Naive thymus-derived CD4-positive, alpha-beta T cell (primary cell): ENCODE measurements around the gene SRD5A2. TPM values are rescaled to one million over a fixed set of nuclear protein-coding genes. Genes with fewer than 3 reads are reported as not detected.

Source experiments
- ATAC-seq: fragments of 150-1000 bp; cut with Tn5 transposase; 2 replicates; pipeline ENCODE4 v1.10.0; 2021; ENCODE audit warnings: mild to moderate bottlenecking, moderate library complexity
- CTCF ChIA-PET: fragments of 350-600 bp; sonication (Branson Sonifier 250); formaldehyde crosslinking; loops from one replicate; lab custom pipeline; 2021; ENCODE audit warnings: antibody characterized with exemption; lab: Charles Lee
- POLR2A ChIA-PET: fragments of 350-600 bp; sonication (Branson Sonifier 250); formaldehyde crosslinking; loops from one replicate; lab custom pipeline; 2021; ENCODE audit warnings: antibody characterized with exemption, inconsistent platforms; lab: Charles Lee
- DNase-seq, 9 donors: peaks; one replicate each; pipeline versions ENCODE4 v3.0.0 to v3.0.0-alpha.2; 2020 to 2022; ENCODE audit warnings: mixed read lengths in 1 of 9
- H3K27ac ChIP-seq: one replicate; pipeline ENCODE4 v1.7.0; 2013; ENCODE audit warnings: mild to moderate bottlenecking, low read depth, low read length, moderate library complexity
- H3K27me3 ChIP-seq, 2 donors: one replicate each; pipeline ENCODE4 v1.7.0; 2013; ENCODE audit warnings: low read length in 2 of 2, mild to moderate bottlenecking in 2 of 2, moderate library complexity in 2 of 2; ENCODE audit not compliant: control insufficient read depth in 2 of 2, insufficient read depth in 2 of 2
- H3K36me3 ChIP-seq, 3 experiments: 1 replicate in 2 of 3; 2 replicates in 1 of 3; pipeline ENCODE4 v1.7.0; 2013; ENCODE audit warnings: low read length in 3 of 3, mild to moderate bottlenecking in 3 of 3, moderate library complexity in 1 of 3; ENCODE audit not compliant: insufficient read depth in 3 of 3, control insufficient read depth in 2 of 3
- H3K4me1 ChIP-seq, 2 donors: one replicate each; pipeline ENCODE4 v1.7.0; 2013; ENCODE audit warnings: low read length in 2 of 2, mild to moderate bottlenecking in 2 of 2, moderate library complexity in 1 of 2; ENCODE audit not compliant: control insufficient read depth in 2 of 2, insufficient read depth in 2 of 2
- H3K4me3 ChIP-seq: 2 replicates; pipeline ENCODE4 v1.7.0; 2013; ENCODE audit warnings: mild to moderate bottlenecking, low read length
- H3K9me3 ChIP-seq, 3 experiments: 1 replicate in 2 of 3; 2 replicates in 1 of 3; pipeline ENCODE4 v1.7.0; 2013; ENCODE audit warnings: low read length in 3 of 3; ENCODE audit not compliant: control insufficient read depth in 2 of 3
- H3K27ac Mint-ChIP-seq, 9 donors: one replicate each; pipeline ENCODE4 v1.8.0; 2020 to 2022; ENCODE audit warnings: mixed read lengths in 9 of 9, mild to moderate bottlenecking in 8 of 9, moderate library complexity in 5 of 9, inconsistent platforms in 2 of 9
- H3K27me3 Mint-ChIP-seq, 5 donors: one replicate each; pipeline ENCODE4 v1.8.0; 2021 to 2022; ENCODE audit warnings: mixed read lengths in 5 of 5, mild to moderate bottlenecking in 1 of 5
- H3K36me3 Mint-ChIP-seq, 5 donors: one replicate each; pipeline ENCODE4 v1.8.0; 2020 to 2022; ENCODE audit warnings: mixed read lengths in 5 of 5, mild to moderate bottlenecking in 3 of 5, inconsistent platforms in 1 of 5
- H3K4me1 Mint-ChIP-seq, 7 donors: one replicate each; pipeline ENCODE4 v1.8.0; 2020 to 2022; ENCODE audit warnings: mixed read lengths in 7 of 7, mild to moderate bottlenecking in 3 of 7, inconsistent platforms in 1 of 7
- H3K4me3 Mint-ChIP-seq, 10 donors: one replicate each; pipeline ENCODE4 v1.8.0; 2020 to 2022; ENCODE audit warnings: mild to moderate bottlenecking in 10 of 10, mixed read lengths in 10 of 10, moderate library complexity in 6 of 10, inconsistent platforms in 2 of 10
- H3K9me3 Mint-ChIP-seq, 11 donors: one replicate each; pipeline ENCODE4 v1.8.0; 2020 to 2022; ENCODE audit warnings: mixed read lengths in 11 of 11, mild to moderate bottlenecking in 4 of 11, inconsistent platforms in 1 of 11, moderate library complexity in 1 of 11
- intact Hi-C, 2 donors: fragments of 100-400 bp; cut with micrococcal nuclease; formaldehyde crosslinking; loops; one replicate each; pipeline ENCODE4 v1.15.1; 2023
- polyA plus RNA-seq, 2 donors: library from polyadenylated mRNA; unstranded; fragments of 300-500 nt; fragmentation: Illumina TruSeq; gene quantifications; one replicate each; pipeline ENCODE4 v1.2.3, GENCODE V29; 2021
- total RNA-seq, 6 experiments: library from RNA in 5 of 6; stranded (reverse) in 5 of 6; gene quantifications; 1 replicate in 5 of 6; 2 replicates in 1 of 6; pipeline ENCODE4 v1.2.3 and lab custom pipeline; 2021 to 2026

Gene SRD5A2
- total and polyA plus RNA-seq, 7 experiments from 2014 or later = not detected

DNA sequence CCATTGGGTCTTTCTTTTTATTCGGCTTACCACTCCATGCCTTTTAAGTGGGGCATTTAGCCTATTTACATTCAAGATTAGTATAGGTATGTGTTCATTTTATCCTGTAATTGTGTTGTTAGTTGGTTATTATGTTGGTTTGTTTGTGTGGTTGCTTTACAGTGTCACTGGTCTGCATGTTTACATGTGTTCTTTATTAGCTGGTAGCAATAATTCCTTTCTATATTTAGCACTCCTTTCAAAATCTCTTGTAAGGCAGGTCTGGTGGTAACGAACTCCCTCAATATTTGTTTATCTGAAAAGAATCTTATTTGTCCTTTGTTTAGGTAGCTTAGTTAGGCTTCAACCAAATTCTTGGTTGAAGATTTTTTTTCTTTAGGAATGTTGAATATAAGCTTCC is 97.5 kb downstream of the SRD5A2 start:
- intact Hi-C loops = no loop called here
- no peak overlapping the region for H3K4me3 ChIP-seq
- H3K4me1 ChIP-seq = no peaks in the 10 kb centered on the region
- H3K27me3 ChIP-seq = no peaks in the 10 kb centered on the region
- no peaks in the 10 kb centered on the region for H3K9me3 ChIP-seq
- no peak overlapping the region for H3K27ac ChIP-seq
- ChIA-PET POLR2A (no interaction called here), CTCF (no interaction called here)
- H3K4me3 Mint-ChIP-seq = no peak overlapping the region
- peaks cover 13 to 32% (median 26%) of the 10 kb centered on the region in 5 donors for H3K27me3 Mint-ChIP-seq
- no peaks in the 10 kb centered on the region for H3K36me3 ChIP-seq
- H3K9me3 Mint-ChIP-seq = peaks cover 0 to 2% (median 0%) of the 10 kb centered on the region in 11 donors
- H3K4me1 Mint-ChIP-seq = no peaks in the 10 kb centered on the region
- H3K36me3 Mint-ChIP-seq = peaks cover 0 to 5% (median 0%) of the 10 kb centered on the region in 5 donors
- ATAC-seq (no peak), DNase-seq (no peak)
- H3K27ac Mint-ChIP-seq = no peak overlapping the region

- Mint-ChIP-seq H3K36me3 (no peaks in the 10 kb centered on the region), H3K9me3 (peaks cover 0 to 2% (median 0%) of the 10 kb centered on the region in 11 donors), H3K27me3 (peaks cover 0 to 39% (median 19%) of the 10 kb centered on the region in 5 donors), H3K27ac (no peak overlapping the region), H3K4me1 (no peaks in the 10 kb centered on the region), H3K4me3 (no peak overlapping the region)
- H3K36me3 ChIP-seq = no peaks in the 10 kb centered on the region
- H3K4me3 ChIP-seq = no peak overlapping the region
- intact Hi-C loops = no loop called here
- no peak for DNase-seq
- POLR2A ChIA-PET = no interaction called here
- no peaks in the 10 kb centered on the region for H3K9me3 ChIP-seq
- H3K4me1 ChIP-seq = no peaks in the 10 kb centered on the region
- H3K27ac ChIP-seq = no peak overlapping the region
- CTCF ChIA-PET = no interaction called here
- H3K27me3 ChIP-seq = peaks cover 0 to 4% of the 10 kb centered on the region in 2 donors
- ATAC-seq = no peak
Observed at GRCh38 chr2:31476511-31477180, 104.1 kb downstream of the SRD5A2 start.

GRCh38 chr2:31475692-31476091 is 105.0 kb downstream of the SRD5A2 start:
- ChIA-PET POLR2A (no interaction called here), CTCF (no interaction called here)
- DNase-seq (no peak), ATAC-seq (no peak)
- intact Hi-C loops = no loop called here
- Histone ChIP-seq H3K36me3 (no peaks in the 10 kb centered on the region), H3K4me1 (no peaks in the 10 kb centered on the region), H3K4me3 (no peak overlapping the region), H3K27me3 (peaks cover 0 to 4% of the 10 kb centered on the region in 2 donors), H3K27ac (no peak overlapping the region), H3K9me3 (no peaks in the 10 kb centered on the region)
- Mint-ChIP-seq H3K4me1 (no peaks in the 10 kb centered on the region), H3K27ac (no peak overlapping the region), H3K36me3 (no peaks in the 10 kb centered on the region), H3K4me3 (no peak overlapping the region), H3K27me3 (peaks cover 0 to 38% (median 15%) of the 10 kb centered on the region in 5 donors), H3K9me3 (peaks cover 0 to 2% (median 0%) of the 10 kb centered on the region in 11 donors)

GRCh38 chr2:31474296-31474695 is 106.4 kb downstream of the SRD5A2 start:
- Mint-ChIP-seq H3K9me3 (peaks cover 0 to 2% (median 0%) of the 10 kb centered on the region in 11 donors), H3K4me3 (no peak overlapping the region), H3K27ac (no peak overlapping the region), H3K4me1 (no peaks in the 10 kb centered on the region), H3K36me3 (no peaks in the 10 kb centered on the region), H3K27me3 (peaks cover 0 to 42% (median 15%) of the 10 kb centered on the region in 5 donors)
- Histone ChIP-seq H3K27ac (no peak overlapping the region), H3K36me3 (no peaks in the 10 kb centered on the region), H3K27me3 (peaks cover 0 to 4% of the 10 kb centered on the region in 2 donors), H3K9me3 (no peaks in the 10 kb centered on the region), H3K4me1 (no peaks in the 10 kb centered on the region), H3K4me3 (no peak overlapping the region)
- ATAC-seq = no peak
- intact Hi-C loops = no loop called here
- no peak for DNase-seq
- ChIA-PET CTCF (no interaction called here), POLR2A (no interaction called here)

Other genes with a start within 250 kb of the SRD5A2 start
- gene XDH, start 166.2 kb downstream of the SRD5A2 start, total RNA-seq = under 1 TPM in 1 of 5 experiments, not detected in 4; 0.36 TPM
- gene XDH, start 166.2 kb downstream of the SRD5A2 start, polyA plus RNA-seq = not detected